Measurements from ENCODE around the gene WDR37.

The WDR37 gene

GRCh38 chr10:1120801-1121211 is 64.6 kb downstream of the WDR37 start:
- no peaks in the 10 kb centered on the region for H3K9me3 Mint-ChIP-seq
- peak; percentile 73 for DNase-seq
- peaks cover 70% of the 10 kb centered on the region for H3K36me3 Mint-ChIP-seq (ENCODE audit: low read depth)
- no peak overlapping the region for H3K4me3 Mint-ChIP-seq
- no peak for TF ChIP-seq CTCF (IDR thresholded peaks at IDR 0.05)
- peak overlapping the region; percentile 96 for H3K27ac Mint-ChIP-seq
- H3K27me3 Mint-ChIP-seq (ENCODE audit: low read depth, poor library complexity) = no peaks in the 10 kb centered on the region
- peaks cover 83% of the 10 kb centered on the region for H3K4me1 Mint-ChIP-seq

DNA sequence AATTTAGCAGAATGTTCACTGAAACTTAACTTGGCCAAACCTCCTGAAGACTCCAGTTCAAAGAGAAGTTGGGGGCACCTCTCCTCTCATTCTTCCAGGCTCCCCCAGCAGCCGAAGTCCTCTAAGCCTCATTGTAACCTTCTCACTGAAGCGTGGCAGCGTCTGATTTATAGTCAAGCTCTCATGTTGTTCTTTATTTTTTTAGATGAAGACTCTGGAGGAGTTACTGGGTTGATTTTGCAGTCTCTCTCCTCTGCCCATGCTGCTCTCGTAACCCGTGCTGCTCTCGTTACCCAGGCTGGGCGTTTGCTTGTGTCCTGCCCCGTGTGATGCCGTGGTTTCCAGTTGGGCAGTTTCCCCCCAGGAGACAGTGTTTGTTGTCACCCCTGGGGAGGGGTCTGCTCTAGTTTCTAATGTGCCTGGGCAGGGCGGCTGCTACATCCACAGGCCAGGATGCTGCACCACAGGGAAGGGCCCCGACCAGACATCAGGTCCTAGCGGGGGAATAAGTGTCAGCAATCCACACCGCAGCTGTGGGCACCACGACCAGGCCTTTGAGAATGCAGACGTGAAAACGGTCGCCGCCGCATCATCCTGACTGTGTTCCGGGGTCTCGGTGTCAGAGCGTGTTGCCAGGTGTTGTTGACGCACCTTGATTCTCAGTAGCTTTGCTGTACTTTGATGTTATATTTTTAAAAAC is 65.2 kb downstream of the WDR37 start:
- Mint-ChIP-seq H3K27me3 (ENCODE audit: low read depth, poor library complexity) (no peaks in the 10 kb centered on the region), H3K27ac (peak overlapping the region; percentile 96), H3K36me3 (ENCODE audit: low read depth) (peaks cover 75% of the 10 kb centered on the region), H3K4me3 (peak overlapping the region; percentile 60), H3K4me1 (peaks cover 89% of the 10 kb centered on the region), H3K9me3 (no peaks in the 10 kb centered on the region)
- no peak for TF ChIP-seq CTCF (IDR thresholded peaks at IDR 0.05)
- DNase-seq = peak; percentile 49

GRCh38 chr10:1122349-1122748 is 66.2 kb downstream of the WDR37 start:
- no peaks in the 10 kb centered on the region for H3K27me3 Mint-ChIP-seq (ENCODE audit: low read depth, poor library complexity)
- TF ChIP-seq CTCF (IDR thresholded peaks at IDR 0.05) = no peak
- peak overlapping the region; percentile 96 for H3K27ac Mint-ChIP-seq
- DNase-seq = no peak
- H3K4me1 Mint-ChIP-seq = peaks cover 89% of the 10 kb centered on the region
- no peaks in the 10 kb centered on the region for H3K9me3 Mint-ChIP-seq
- peaks cover 76% of the 10 kb centered on the region for H3K36me3 Mint-ChIP-seq (ENCODE audit: low read depth)
- peak overlapping the region; percentile 49 for H3K4me3 Mint-ChIP-seq

DNA sequence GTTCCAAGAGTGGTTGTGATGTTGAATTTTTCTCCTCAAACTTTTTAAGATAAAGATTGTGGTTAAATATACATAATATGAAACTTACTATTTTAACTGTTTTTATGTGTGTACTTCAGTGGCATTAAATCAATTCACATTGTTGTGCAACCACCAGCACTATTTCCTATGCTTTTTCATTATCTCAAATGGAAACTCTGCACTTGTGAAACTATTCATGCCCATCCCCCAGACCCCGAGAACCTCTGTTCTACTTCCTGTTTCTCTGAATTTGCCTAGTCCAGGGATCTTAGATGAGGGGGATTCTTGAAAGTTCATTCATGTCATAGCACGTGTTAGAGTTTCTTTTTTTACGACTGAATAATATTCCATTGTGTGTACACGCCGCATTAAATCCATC is 67.0 kb downstream of the WDR37 start:
- no peak overlapping the region for H3K4me3 Mint-ChIP-seq
- peaks cover 86% of the 10 kb centered on the region for H3K4me1 Mint-ChIP-seq
- H3K27me3 Mint-ChIP-seq (ENCODE audit: low read depth, poor library complexity) = no peaks in the 10 kb centered on the region
- H3K9me3 Mint-ChIP-seq = no peaks in the 10 kb centered on the region
- no peak for DNase-seq
- peaks cover 81% of the 10 kb centered on the region for H3K36me3 Mint-ChIP-seq (ENCODE audit: low read depth)
- TF ChIP-seq CTCF (IDR thresholded peaks at IDR 0.05) = no peak
- H3K27ac Mint-ChIP-seq = no peak overlapping the region

DNA sequence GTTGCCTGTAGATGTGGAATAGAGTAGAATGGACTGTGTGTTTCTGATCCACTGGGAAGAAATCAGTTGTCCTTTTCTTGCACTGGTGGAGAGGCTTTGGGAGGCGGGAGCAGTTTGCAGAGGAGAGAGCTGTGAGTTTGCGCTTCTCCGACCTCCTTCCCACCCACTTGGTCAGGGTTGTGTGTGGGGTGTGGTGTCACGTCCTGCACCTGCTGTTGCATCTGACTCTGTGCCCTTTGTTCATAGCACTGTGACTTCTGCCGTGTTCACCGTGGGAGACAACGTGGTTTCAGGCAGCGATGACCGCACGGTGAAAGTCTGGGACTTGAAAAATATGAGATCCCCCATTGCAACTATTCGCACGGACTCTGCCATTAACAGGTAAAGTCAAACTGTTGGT is 67.8 kb downstream of the WDR37 start:
- Mint-ChIP-seq H3K36me3 (ENCODE audit: low read depth) (peaks cover 81% of the 10 kb centered on the region), H3K4me1 (peaks cover 79% of the 10 kb centered on the region), H3K27me3 (ENCODE audit: low read depth, poor library complexity) (no peaks in the 10 kb centered on the region), H3K4me3 (peak overlapping the region; percentile 37), H3K27ac (no peak overlapping the region), H3K9me3 (no peaks in the 10 kb centered on the region)
- TF ChIP-seq CTCF (IDR thresholded peaks at IDR 0.05) = no peak
- DNase-seq = no peak

DNA sequence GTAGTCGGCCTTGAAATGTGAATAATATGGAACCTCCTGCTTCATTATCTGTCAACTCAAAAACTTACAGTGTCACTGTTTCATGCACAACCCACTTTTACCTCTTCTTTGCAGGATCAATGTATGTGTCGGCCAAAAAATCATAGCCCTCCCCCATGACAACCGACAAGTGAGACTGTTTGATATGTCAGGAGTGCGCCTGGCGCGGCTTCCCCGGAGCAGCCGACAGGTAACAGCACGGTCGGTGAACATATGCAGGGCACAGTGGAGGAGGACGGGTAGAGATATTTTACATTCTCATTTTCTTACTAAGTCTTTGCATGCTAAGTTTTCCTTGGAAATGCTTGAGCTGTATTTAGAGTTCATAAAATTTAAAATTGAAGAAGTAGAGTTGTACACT is 68.6 kb downstream of the WDR37 start:
- no peaks in the 10 kb centered on the region for H3K27me3 Mint-ChIP-seq (ENCODE audit: low read depth, poor library complexity)
- H3K27ac Mint-ChIP-seq = peak overlapping the region; percentile 83
- H3K4me1 Mint-ChIP-seq = peaks cover 70% of the 10 kb centered on the region
- H3K9me3 Mint-ChIP-seq = no peaks in the 10 kb centered on the region
- peaks cover 83% of the 10 kb centered on the region for H3K36me3 Mint-ChIP-seq (ENCODE audit: low read depth)
- no peak for DNase-seq
- no peak overlapping the region for H3K4me3 Mint-ChIP-seq
- no peak for TF ChIP-seq CTCF (IDR thresholded peaks at IDR 0.05)
